Activated CD4-positive, alpha-beta memory T cell treated with anti-CD3 and anti-CD28 coated beads, Interleukin-2, amount 10 ng/mL, durations not matched to agents 7 days and 5 days (primary cell): Measurements from ENCODE around the gene KIAA0040. TPM values are rescaled to one million over a fixed set of nuclear protein-coding genes. Genes with fewer than 3 reads are reported as not detected.
A peak's percentile ranks its signal among the peaks of the same experiment; 100 is the strongest.

ENCODE experiments used
- CTCF ChIA-PET: fragments of 350-600 bp; sonication (Branson Sonifier 250); formaldehyde crosslinking; loops from one replicate; lab custom pipeline; 2021; ENCODE audit warnings: antibody characterized with exemption, inconsistent platforms; lab: Charles Lee
- POLR2A ChIA-PET: fragments of 350-600 bp; sonication (Branson Sonifier 250); formaldehyde crosslinking; loops from one replicate; lab custom pipeline; 2021; ENCODE audit warnings: antibody characterized with exemption; lab: Charles Lee
- DNase-seq: peaks from one replicate; pipeline ENCODE4 v3.0.0-alpha.2; 2020
- H3K27ac Mint-ChIP-seq: one replicate; pipeline ENCODE4 v1.8.0; 2021; ENCODE audit warnings: mild to moderate bottlenecking, mixed read lengths
- H3K27me3 Mint-ChIP-seq: one replicate; pipeline ENCODE4 v1.8.0; 2021; ENCODE audit warnings: mixed read lengths
- H3K36me3 Mint-ChIP-seq: one replicate; pipeline ENCODE4 v1.8.0; 2021; ENCODE audit warnings: low read depth, mixed read lengths
- H3K4me1 Mint-ChIP-seq: one replicate; pipeline ENCODE4 v1.8.0; 2021; ENCODE audit warnings: mixed read lengths
- H3K4me3 Mint-ChIP-seq: one replicate; pipeline ENCODE4 v1.8.0; 2021; ENCODE audit warnings: mild to moderate bottlenecking, mixed read lengths
- H3K9me3 Mint-ChIP-seq: one replicate; pipeline ENCODE4 v1.8.0; 2021; ENCODE audit warnings: mixed read lengths
- total RNA-seq, 2 experiments: library from RNA; stranded (reverse); gene quantifications; one replicate each; pipeline ENCODE4 v1.2.3, GENCODE V29; 2021

Gene KIAA0040
- total RNA-seq, 2 experiments from 2014 or later = 79.4 to 80.2 TPM

DNA sequence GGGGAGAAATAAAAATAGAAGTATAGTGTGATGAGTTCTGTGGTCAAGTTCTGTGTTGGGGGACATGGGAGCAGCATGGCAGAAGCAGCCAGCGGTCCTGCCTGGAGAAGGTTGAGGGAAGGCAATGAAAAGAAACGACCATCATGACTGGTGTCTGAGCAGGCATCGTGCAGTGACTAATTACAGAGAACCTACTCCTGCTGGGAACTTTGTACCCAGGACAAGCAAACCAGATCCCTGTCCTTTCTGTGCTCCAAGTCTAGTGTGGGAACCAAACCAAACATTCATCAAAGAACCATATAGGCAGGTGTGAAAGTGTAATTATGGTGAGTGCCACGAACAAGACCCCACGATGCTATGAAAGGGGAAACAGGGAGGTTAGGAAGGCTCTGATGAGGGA, 25.8 kb downstream of the KIAA0040 start:
- Mint-ChIP-seq H3K27ac (no peak overlapping the region), H3K36me3 (peaks cover 92% of the 10 kb centered on the region), H3K27me3 (no peaks in the 10 kb centered on the region), H3K9me3 (no peaks in the 10 kb centered on the region), H3K4me3 (no peak overlapping the region), H3K4me1 (peaks cover 46% of the 10 kb centered on the region)
- ChIA-PET POLR2A (no interaction called here), CTCF (interaction anchor here (1.4 kb wide), 1 partner anchor 15 kb away, joined by 4 read pairs; no protein-coding TSS in a partner anchor)
- DNase-seq = no peak

DNA sequence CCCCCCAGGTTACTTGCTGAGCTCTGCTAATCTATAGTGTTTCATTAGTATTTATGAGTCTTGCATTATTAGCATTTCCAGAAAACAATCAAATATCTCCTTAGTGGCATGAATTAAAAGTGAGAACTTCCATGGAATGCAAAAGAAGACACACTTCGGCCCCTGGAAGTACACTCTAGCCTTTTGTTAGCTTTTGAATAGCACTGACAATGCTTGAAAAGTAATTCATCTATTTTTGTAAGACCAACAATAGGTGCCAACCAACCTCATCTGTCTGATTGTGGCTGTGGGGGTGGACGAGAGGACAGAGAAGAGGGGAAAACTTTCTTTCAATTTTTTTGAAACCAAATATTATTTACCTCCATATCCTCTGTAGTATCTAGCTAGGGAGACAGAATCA, 27.8 kb downstream of the KIAA0040 start:
- Mint-ChIP-seq H3K4me3 (no peak overlapping the region), H3K36me3 (peaks cover 92% of the 10 kb centered on the region)
- POLR2A ChIA-PET = interaction anchor here (0.7 to 1.2 kb wide), 2 partner anchors 48 to 785 kb away, joined by 3 read pairs; no protein-coding TSS in a partner anchor

DNA sequence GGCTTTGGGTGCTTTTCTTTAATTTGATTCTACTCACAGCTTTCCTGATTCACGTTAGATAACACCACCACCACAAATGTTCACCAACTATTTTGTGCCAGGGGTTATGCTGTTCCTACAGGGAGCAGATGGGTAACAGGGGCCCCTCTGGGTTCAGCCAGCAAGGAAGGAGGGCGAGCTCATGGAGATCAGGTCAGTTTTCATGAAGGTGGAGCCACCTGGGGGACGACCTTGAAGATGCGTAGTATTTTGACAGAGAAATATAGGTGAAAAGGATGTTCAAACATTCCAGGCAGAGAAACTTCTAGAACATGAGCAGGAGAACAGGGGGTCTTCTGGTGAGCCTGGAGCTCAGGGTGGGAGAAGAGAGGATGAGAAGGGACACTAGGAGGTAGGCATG, 28.9 kb downstream of the KIAA0040 start:
- Mint-ChIP-seq H3K9me3 (no peaks in the 10 kb centered on the region), H3K4me1 (peaks cover 28% of the 10 kb centered on the region), H3K36me3 (peaks cover 89% of the 10 kb centered on the region), H3K27ac (no peak overlapping the region), H3K27me3 (no peaks in the 10 kb centered on the region), H3K4me3 (no peak overlapping the region)
- no peak for DNase-seq
- POLR2A ChIA-PET = interaction anchor here (1.2 kb wide), 1 partner anchor 49 kb away, joined by 3 read pairs; no protein-coding TSS in a partner anchor
- CTCF ChIA-PET = interaction anchor here (1.4 to 4.3 kb wide), 4 partner anchors 9 to 154 kb away, joined by 3 to 24 read pairs (median 12); no protein-coding TSS in a partner anchor

More for the DNA sequence above, 27.8 kb downstream of the KIAA0040 start:
- no peaks in the 10 kb centered on the region for H3K27me3 Mint-ChIP-seq
- no peak overlapping the region for H3K27ac Mint-ChIP-seq
- DNase-seq = no peak
- peaks cover 37% of the 10 kb centered on the region for H3K4me1 Mint-ChIP-seq
- no peaks in the 10 kb centered on the region for H3K9me3 Mint-ChIP-seq
- CTCF ChIA-PET = interaction anchor here (0.9 to 4.3 kb wide), 5 partner anchors 10 to 153 kb away, joined by 3 to 24 read pairs (median 8); no protein-coding TSS in a partner anchor

- Mint-ChIP-seq H3K27me3 (no peaks in the 10 kb centered on the region), H3K4me3 (no peak overlapping the region), H3K4me1 (peaks cover 21% of the 10 kb centered on the region), H3K27ac (no peak overlapping the region), H3K9me3 (no peaks in the 10 kb centered on the region), H3K36me3 (peaks cover 89% of the 10 kb centered on the region)
- CTCF ChIA-PET = interaction anchor here (0.5 to 4.3 kb wide), 4 partner anchors 8 to 155 kb away, joined by 3 to 24 read pairs (median 11); no protein-coding TSS in a partner anchor
- POLR2A ChIA-PET = no interaction called here
- no peak for DNase-seq
These were observed 29.6 kb downstream of the KIAA0040 start for GRCh38 chr1:175162955-175163354.

DNA sequence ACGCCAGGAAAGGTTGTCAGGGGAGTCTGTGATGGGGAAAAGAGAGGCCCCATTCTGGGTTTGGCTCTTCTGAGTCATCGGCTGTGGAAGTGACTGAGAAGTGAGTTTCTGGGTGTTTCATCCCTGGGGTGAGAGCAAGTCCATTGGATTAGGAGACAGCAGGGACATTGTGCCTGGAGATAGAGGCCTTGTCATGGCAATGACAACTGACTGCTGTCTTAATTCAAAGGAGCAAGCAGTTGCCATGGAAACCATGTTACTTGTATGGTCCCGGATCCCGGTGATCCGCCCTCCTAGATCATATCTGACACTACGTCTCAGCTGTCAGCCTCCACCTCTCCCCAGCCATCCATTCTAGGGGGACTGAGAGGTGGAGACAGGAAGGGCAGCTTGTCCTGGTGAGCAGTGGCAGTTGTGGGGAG, 34.4 kb downstream of the KIAA0040 start:
- no peak for DNase-seq
- H3K4me3 Mint-ChIP-seq = no peak overlapping the region
- ChIA-PET POLR2A (interaction anchor here (1.3 kb wide), 1 partner anchor 33 kb away, joined by 5 read pairs; no protein-coding TSS in a partner anchor), CTCF (interaction anchor here (1.5 to 6.4 kb wide), 2 partner anchors 23 to 160 kb away, joined by 4 to 209 read pairs; no protein-coding TSS in a partner anchor)
- no peak overlapping the region for H3K27ac Mint-ChIP-seq
- peaks cover 21% of the 10 kb centered on the region for H3K4me1 Mint-ChIP-seq
- H3K36me3 Mint-ChIP-seq = peaks cover 50% of the 10 kb centered on the region
- H3K9me3 Mint-ChIP-seq = no peaks in the 10 kb centered on the region
- peaks cover 15% of the 10 kb centered on the region for H3K27me3 Mint-ChIP-seq

DNA sequence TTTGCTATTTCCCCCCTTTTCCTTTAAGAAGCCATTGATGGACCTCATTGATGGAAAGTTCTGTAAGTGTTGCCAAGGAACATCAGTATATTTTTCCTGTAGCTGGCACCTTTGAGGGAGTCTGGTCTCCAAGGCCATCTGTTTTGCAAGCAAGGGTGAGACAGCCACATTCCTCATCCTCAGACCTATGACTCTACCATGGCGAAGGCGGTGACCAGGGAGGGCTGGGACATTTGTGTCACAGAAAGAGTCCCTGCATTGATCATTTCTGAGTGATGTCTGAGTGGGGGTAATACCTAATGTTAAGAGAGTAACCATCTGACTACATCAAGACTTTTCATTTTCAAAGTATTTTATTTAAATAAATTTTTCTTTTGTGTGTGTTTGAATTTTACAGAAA, 35.4 kb downstream of the KIAA0040 start:
- H3K36me3 Mint-ChIP-seq = peaks cover 41% of the 10 kb centered on the region
- H3K4me3 Mint-ChIP-seq = no peak overlapping the region
- no peak for DNase-seq
- ChIA-PET POLR2A (interaction anchor here (1.0 to 2.8 kb wide), 3 partner anchors 11 to 166 kb away, joined by 3 to 14 read pairs (median 3); no protein-coding TSS in a partner anchor), CTCF (interaction anchor here (0.6 to 6.4 kb wide), 4 partner anchors 31 to 545 kb away, joined by 5 to 209 read pairs (median 20); no protein-coding TSS in a partner anchor)
- H3K27ac Mint-ChIP-seq = no peak overlapping the region
- peaks cover 21% of the 10 kb centered on the region for H3K4me1 Mint-ChIP-seq
- H3K27me3 Mint-ChIP-seq = peaks cover 24% of the 10 kb centered on the region
- no peaks in the 10 kb centered on the region for H3K9me3 Mint-ChIP-seq

DNA sequence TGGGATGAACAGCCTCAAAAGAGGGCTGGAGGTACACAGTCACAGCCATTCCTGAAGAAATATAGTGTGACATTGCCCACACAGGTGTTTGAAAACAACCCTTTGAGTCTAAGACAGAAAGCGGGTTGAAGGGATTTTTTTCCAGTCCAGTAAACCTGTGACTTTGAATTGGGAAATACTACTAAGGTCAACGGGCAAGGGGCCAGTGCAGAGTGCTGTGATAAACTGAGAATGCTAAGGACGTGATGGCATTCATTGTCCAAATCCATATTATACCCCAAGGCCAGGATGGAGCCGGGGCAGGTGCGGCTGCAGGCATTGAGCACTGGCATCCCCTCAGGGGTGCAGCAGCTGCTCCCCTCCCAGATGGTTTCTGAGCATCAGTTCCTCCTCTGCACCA, 36.6 kb downstream of the KIAA0040 start:
- H3K36me3 Mint-ChIP-seq = peaks cover 30% of the 10 kb centered on the region
- CTCF ChIA-PET = interaction anchor here (0.9 to 6.4 kb wide), 26 partner anchors 9 to 324 kb away, joined by 3 to 209 read pairs (median 6); partner anchors contain the start of gene MRPS14
- H3K4me1 Mint-ChIP-seq = peaks cover 14% of the 10 kb centered on the region
- H3K4me3 Mint-ChIP-seq = no peak overlapping the region
- H3K9me3 Mint-ChIP-seq = no peaks in the 10 kb centered on the region
- no peak overlapping the region for H3K27ac Mint-ChIP-seq
- POLR2A ChIA-PET = interaction anchor here (1.0 to 2.8 kb wide), 5 partner anchors 15 to 168 kb away, joined by 3 to 14 read pairs (median 5); no protein-coding TSS in a partner anchor
- peaks cover 32% of the 10 kb centered on the region for H3K27me3 Mint-ChIP-seq
- no peak for DNase-seq

DNA sequence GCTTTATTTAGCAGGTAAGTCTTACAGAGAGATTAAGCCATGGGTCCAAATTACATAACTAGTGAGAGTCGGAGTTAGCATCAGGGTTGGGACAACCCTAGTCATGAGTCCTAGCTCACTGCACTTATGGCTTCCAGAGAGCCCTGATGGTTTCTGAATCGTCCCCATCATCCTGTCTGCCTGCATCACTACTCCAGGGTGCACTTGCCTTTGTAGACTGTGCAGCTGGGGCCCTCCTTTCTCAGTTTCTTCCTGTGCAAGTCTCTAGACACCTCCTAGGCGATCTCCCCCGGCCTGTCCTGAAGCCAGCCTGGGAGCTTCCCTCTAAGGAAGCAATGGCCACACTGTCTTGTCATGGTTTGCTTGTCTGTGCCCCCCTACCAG, 37.1 kb downstream of the KIAA0040 start:
- DNase-seq = no peak
- POLR2A ChIA-PET = interaction anchor here (1.0 to 2.8 kb wide), 7 partner anchors 14 to 164 kb away, joined by 3 to 14 read pairs (median 5); no protein-coding TSS in a partner anchor
- Mint-ChIP-seq H3K9me3 (no peaks in the 10 kb centered on the region), H3K4me3 (no peak overlapping the region), H3K36me3 (peaks cover 25% of the 10 kb centered on the region), H3K27me3 (peaks cover 37% of the 10 kb centered on the region), H3K4me1 (peaks cover 10% of the 10 kb centered on the region), H3K27ac (no peak overlapping the region)
- CTCF ChIA-PET = interaction anchor here (0.9 to 6.4 kb wide), 42 partner anchors 8 to 327 kb away, joined by 3 to 209 read pairs (median 4); partner anchors contain the start of gene MRPS14

GRCh38 chr1:175154629-175155472, 37.7 kb downstream of the KIAA0040 start:
- POLR2A ChIA-PET = interaction anchor here (1.0 to 2.8 kb wide), 8 partner anchors 13 to 165 kb away, joined by 3 to 14 read pairs (median 4); no protein-coding TSS in a partner anchor
- H3K36me3 Mint-ChIP-seq = peaks cover 19% of the 10 kb centered on the region
- peaks cover 39% of the 10 kb centered on the region for H3K27me3 Mint-ChIP-seq
- H3K4me3 Mint-ChIP-seq = no peak overlapping the region
- H3K27ac Mint-ChIP-seq = no peak overlapping the region
- no peaks in the 10 kb centered on the region for H3K9me3 Mint-ChIP-seq
- H3K4me1 Mint-ChIP-seq = peaks cover 9% of the 10 kb centered on the region
- peak; percentile 76 for DNase-seq
- CTCF ChIA-PET = interaction anchor here (0.6 to 6.4 kb wide), 44 partner anchors 8 to 327 kb away, joined by 3 to 209 read pairs (median 4); partner anchors contain the start of gene MRPS14

DNA sequence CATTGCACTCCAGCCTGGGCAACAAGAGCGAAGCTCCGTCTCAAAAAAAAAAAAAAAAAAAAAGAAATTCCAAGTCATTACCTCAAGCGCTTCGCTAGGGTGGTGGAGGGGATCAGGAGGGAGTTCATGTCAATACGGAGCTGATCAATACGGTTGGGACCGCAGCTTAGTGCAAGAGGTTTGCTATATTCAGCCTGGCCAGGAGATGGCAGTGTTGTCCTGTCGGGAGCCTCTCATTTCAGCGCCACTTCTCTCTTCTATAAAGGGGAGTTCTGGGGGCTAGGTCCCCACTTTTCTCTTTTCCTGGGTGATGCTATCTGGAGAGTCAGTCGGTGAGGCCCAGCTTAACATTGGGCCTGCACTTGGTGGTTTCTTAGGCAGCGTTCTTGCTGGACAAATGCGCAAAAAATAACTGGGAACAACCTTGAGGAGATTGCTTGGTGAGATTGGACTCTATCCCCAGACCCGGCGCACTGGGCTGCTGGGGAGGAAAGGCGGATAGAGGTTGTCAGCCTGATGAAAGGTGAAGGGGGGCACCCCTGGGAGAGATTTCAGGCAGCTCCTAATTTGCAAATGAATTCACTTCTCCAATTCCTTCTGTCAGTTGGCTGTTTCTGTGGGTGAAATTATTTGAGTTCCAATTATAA, 40.4 kb downstream of the KIAA0040 start:
- peaks cover 6% of the 10 kb centered on the region for H3K4me1 Mint-ChIP-seq
- H3K9me3 Mint-ChIP-seq = no peaks in the 10 kb centered on the region
- H3K27ac Mint-ChIP-seq = no peak overlapping the region
- DNase-seq = peak; percentile 69
- peaks cover 48% of the 10 kb centered on the region for H3K27me3 Mint-ChIP-seq
- no peak overlapping the region for H3K4me3 Mint-ChIP-seq
- POLR2A ChIA-PET = interaction anchor here (0.8 to 2.1 kb wide), 5 partner anchors 35 to 172 kb away, joined by 3 to 14 read pairs (median 3); partner anchors contain the start of gene MRPS14
- CTCF ChIA-PET = interaction anchor here (0.5 to 4.1 kb wide), 70 partner anchors 8 to 672 kb away, joined by 3 to 238 read pairs (median 5); partner anchors contain the start of gene MRPS14
- H3K36me3 Mint-ChIP-seq = no peaks in the 10 kb centered on the region

GRCh38 chr1:175150596-175151319, 41.8 kb downstream of the KIAA0040 start:
- H3K4me1 Mint-ChIP-seq = peaks cover 6% of the 10 kb centered on the region
- H3K27ac Mint-ChIP-seq = no peak overlapping the region
- peaks cover 48% of the 10 kb centered on the region for H3K27me3 Mint-ChIP-seq
- H3K9me3 Mint-ChIP-seq = no peaks in the 10 kb centered on the region
- CTCF ChIA-PET = interaction anchor here (1.0 to 4.1 kb wide), 22 partner anchors 9 to 223 kb away, joined by 3 to 238 read pairs (median 8); no protein-coding TSS in a partner anchor
- H3K4me3 Mint-ChIP-seq = no peak overlapping the region
- no peaks in the 10 kb centered on the region for H3K36me3 Mint-ChIP-seq
- no peak for DNase-seq
- POLR2A ChIA-PET = interaction anchor here (1.3 to 2.1 kb wide), 3 partner anchors 10 to 168 kb away, joined by 3 to 14 read pairs (median 4); no protein-coding TSS in a partner anchor
